GM12891 (cell line): ENCODE measurements around the gene TRIM31.

Experiments used
- POLR2A ChIP-seq: IDR thresholded peaks from 2 replicates; pipeline ENCODE4 v1.6.1; 2011; ENCODE audit warnings: low read depth, low read length, control low read depth
- TAF1 ChIP-seq: IDR thresholded peaks from 2 replicates; pipeline ENCODE4 v1.6.1; 2011; ENCODE audit warnings: low read depth, low read length, control low read depth

DNA sequence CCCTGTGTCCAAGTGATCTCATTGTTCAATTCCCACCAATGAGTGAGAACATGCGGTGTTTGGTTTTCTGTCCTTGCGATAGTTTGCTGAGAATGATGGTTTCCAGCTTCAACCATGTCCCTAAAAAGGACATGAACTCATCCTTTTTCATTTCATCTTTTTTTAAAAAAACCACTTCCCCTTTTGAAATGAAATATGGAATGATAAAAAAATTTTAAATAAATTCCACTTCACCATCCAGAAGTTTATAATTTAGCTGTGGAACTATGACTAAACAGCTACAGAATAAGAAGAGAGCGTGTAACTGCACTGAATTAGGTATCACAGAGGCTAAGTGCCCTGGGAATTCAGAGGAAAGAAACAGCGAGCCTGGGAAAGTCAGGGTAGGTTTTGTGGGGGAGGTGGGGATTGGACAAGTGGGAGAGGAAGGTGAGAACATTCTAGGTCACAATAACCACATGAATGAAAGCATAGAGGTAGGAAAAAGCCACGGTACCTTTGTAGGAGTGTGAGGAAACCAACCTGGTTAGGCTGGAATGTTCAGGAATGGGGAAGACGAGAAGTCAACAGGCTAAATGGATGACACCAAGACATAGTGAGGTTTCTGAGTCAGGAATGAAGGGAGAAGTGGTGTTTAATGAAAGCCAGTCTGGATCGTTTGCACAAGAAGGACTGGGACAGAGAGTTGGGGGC lies 37.1 kb upstream of the TRIM31 start:
- no peak for TF ChIP-seq TAF1
- no peak for TF ChIP-seq POLR2A
